ENCODE data around the gene FAR1.

The FAR1 gene

DNA sequence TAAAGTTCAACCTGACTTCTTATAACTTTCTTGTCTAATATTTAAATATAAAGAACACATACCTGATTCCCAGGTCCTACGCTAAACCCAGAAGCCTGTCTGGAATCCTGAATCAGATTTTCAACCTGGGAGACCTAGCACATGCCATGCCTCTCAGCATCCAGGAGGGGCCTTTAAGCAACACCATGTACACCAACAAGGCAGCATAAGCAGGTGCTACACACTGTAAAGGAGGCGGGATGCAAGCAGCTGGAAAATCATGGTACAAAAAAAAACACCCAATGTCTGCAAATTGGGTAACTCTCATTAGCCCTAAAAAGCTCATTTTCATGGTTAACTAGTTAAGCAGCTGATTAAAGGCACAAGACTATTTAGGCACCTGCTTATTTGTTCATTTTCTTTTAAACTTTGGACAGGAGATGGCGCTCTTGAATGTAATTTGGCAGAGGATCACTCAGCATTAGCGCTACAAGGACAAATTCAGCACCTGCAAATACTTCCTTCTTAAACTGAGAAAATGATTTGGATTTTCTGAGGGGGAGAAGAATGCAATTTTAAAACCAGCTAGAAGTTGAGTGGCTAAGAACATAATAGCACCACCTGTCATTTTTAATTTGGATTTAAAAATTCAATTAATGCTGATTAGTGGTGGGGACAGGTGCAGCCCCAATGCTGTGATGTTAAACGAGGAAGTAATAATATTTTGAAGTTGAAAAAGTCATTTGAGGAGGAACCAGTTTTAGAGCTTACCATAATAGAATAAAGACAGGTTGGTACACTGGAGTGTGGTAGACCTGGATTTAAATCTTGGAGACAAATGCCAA, 104.0 kb downstream of the FAR1 start:
- H4K91ac ChIP-seq (ENCODE audit: low read length): no peak overlapping the region
- H3K27me3 ChIP-seq (ENCODE audit: control insufficient read depth in 1 of 2, insufficient read depth in 1 of 2, low read length in 2 of 2): peaks cover 30 to 34% of the 10 kb centered on the region in 2 experiments
- no peak overlapping the region for H3K4me2 ChIP-seq (ENCODE audit: low read length, poor library complexity, severe bottlenecking)

GRCh38 chr11:13775471-13775870, 107.0 kb downstream of the FAR1 start:
- H2BK15ac ChIP-seq (ENCODE audit: low read depth, poor library complexity, severe bottlenecking): no peak overlapping the region
- no peak overlapping the region for H3K18ac ChIP-seq (ENCODE audit: low read depth in 1 of 2, low read length in 2 of 2)
- WGBS: 100% methylated on average over 1 of the region's 1 CpG
- no peak overlapping the region for H3K27ac ChIP-seq (ENCODE audit: low read length, poor library complexity, severe bottlenecking)
- H3K9me3 ChIP-seq (ENCODE audit: control insufficient read depth, low read length): no peaks in the 10 kb centered on the region
- H3K4me2 ChIP-seq (ENCODE audit: low read length, poor library complexity, severe bottlenecking): no peak overlapping the region
- no peaks in the 10 kb centered on the region for H3K79me1 ChIP-seq (replicated peaks; ENCODE audit: low read length, poor library complexity, severe bottlenecking)
- no peak overlapping the region for H3K4me3 ChIP-seq (ENCODE audit: insufficient read depth in 1 of 2, low read depth in 1 of 2, low read length in 2 of 2)
- no peaks in the 10 kb centered on the region for H3K36me3 ChIP-seq (ENCODE audit: control insufficient read depth in 1 of 2, insufficient read depth in 2 of 2, low read depth in 1 of 2, low read length in 2 of 2)
- no peaks in the 10 kb centered on the region for H3K4me1 ChIP-seq (ENCODE audit: control insufficient read depth, insufficient read depth, low read depth, low read length)
- no peak overlapping the region for H3K23ac ChIP-seq (ENCODE audit: low read length in 2 of 2)
- no peak overlapping the region for H3K9ac ChIP-seq (ENCODE audit: low read length)
- H2AK5ac ChIP-seq (ENCODE audit: low read length, severe bottlenecking): no peak overlapping the region
- H4K91ac ChIP-seq (ENCODE audit: low read length): no peak overlapping the region
- H3K14ac ChIP-seq (ENCODE audit: low read length in 2 of 2): no peak overlapping the region
- no peak overlapping the region for H2BK120ac ChIP-seq (ENCODE audit: low read depth, low read length)
- no peak overlapping the region for H2BK12ac ChIP-seq (ENCODE audit: low read length in 2 of 2)
- no peak overlapping the region for H4K8ac ChIP-seq (ENCODE audit: low read length)
- H2BK5ac ChIP-seq (ENCODE audit: low read depth, low read length, poor library complexity, severe bottlenecking): no peak overlapping the region
- H3K27me3 ChIP-seq (ENCODE audit: control insufficient read depth in 1 of 2, insufficient read depth in 1 of 2, low read length in 2 of 2): peaks cover 31 to 36% of the 10 kb centered on the region in 2 experiments
- H3K4ac ChIP-seq (ENCODE audit: low read depth in 1 of 2, low read length in 2 of 2): no peak overlapping the region
- DNase-seq: no peak
- H2AFZ ChIP-seq (ENCODE audit: low read depth, low read length): no peak overlapping the region

More for the DNA sequence above, 104.0 kb downstream of the FAR1 start:
- H2BK5ac ChIP-seq (ENCODE audit: low read depth, low read length, poor library complexity, severe bottlenecking): no peak overlapping the region
- 27% methylated on average over 4 of the region's 5 CpGs for WGBS
- H3K4me1 ChIP-seq (ENCODE audit: control insufficient read depth, insufficient read depth, low read depth, low read length): no peaks in the 10 kb centered on the region
- no peak overlapping the region for H3K18ac ChIP-seq (ENCODE audit: low read depth in 1 of 2, low read length in 2 of 2)
- H2BK12ac ChIP-seq (ENCODE audit: low read length in 2 of 2): no peak overlapping the region
- no peak overlapping the region for H3K27ac ChIP-seq (ENCODE audit: low read length, poor library complexity, severe bottlenecking)
- H3K4ac ChIP-seq (ENCODE audit: low read depth in 1 of 2, low read length in 2 of 2): no peak overlapping the region
- no peak overlapping the region for H2AK5ac ChIP-seq (ENCODE audit: low read length, severe bottlenecking)
- H3K79me1 ChIP-seq (replicated peaks; ENCODE audit: low read length, poor library complexity, severe bottlenecking): no peaks in the 10 kb centered on the region
- no peak overlapping the region for H2AFZ ChIP-seq (ENCODE audit: low read depth, low read length)
- no peaks in the 10 kb centered on the region for H3K9me3 ChIP-seq (ENCODE audit: control insufficient read depth, low read length)
- no peak overlapping the region for H4K8ac ChIP-seq (ENCODE audit: low read length)
- no peak overlapping the region for H3K14ac ChIP-seq (ENCODE audit: low read length in 2 of 2)
- peak; percentile 57 for DNase-seq
- no peak overlapping the region for H3K4me3 ChIP-seq (ENCODE audit: insufficient read depth in 1 of 2, low read depth in 1 of 2, low read length in 2 of 2)
- H3K36me3 ChIP-seq (ENCODE audit: control insufficient read depth in 1 of 2, insufficient read depth in 2 of 2, low read depth in 1 of 2, low read length in 2 of 2): no peaks in the 10 kb centered on the region
- H3K9ac ChIP-seq (ENCODE audit: low read length): no peak overlapping the region
- H3K23ac ChIP-seq (ENCODE audit: low read length in 2 of 2): no peak overlapping the region
- H2BK15ac ChIP-seq (ENCODE audit: low read depth, poor library complexity, severe bottlenecking): no peak overlapping the region
- H2BK120ac ChIP-seq (ENCODE audit: low read depth, low read length): no peak overlapping the region

GRCh38 chr11:13776134-13776815, 107.8 kb downstream of the FAR1 start:
- H3K18ac ChIP-seq (ENCODE audit: low read depth in 1 of 2, low read length in 2 of 2): no peak overlapping the region
- H3K9ac ChIP-seq (ENCODE audit: low read length): no peak overlapping the region
- no peaks in the 10 kb centered on the region for H3K4me1 ChIP-seq (ENCODE audit: control insufficient read depth, insufficient read depth, low read depth, low read length)
- no peaks in the 10 kb centered on the region for H3K36me3 ChIP-seq (ENCODE audit: control insufficient read depth in 1 of 2, insufficient read depth in 2 of 2, low read depth in 1 of 2, low read length in 2 of 2)
- 71% methylated on average over 3 of the region's 3 CpGs for WGBS
- no peak overlapping the region for H2AFZ ChIP-seq (ENCODE audit: low read depth, low read length)
- no peaks in the 10 kb centered on the region for H3K9me3 ChIP-seq (ENCODE audit: control insufficient read depth, low read length)
- no peak for DNase-seq
- H3K79me1 ChIP-seq (replicated peaks; ENCODE audit: low read length, poor library complexity, severe bottlenecking): no peaks in the 10 kb centered on the region
- H3K14ac ChIP-seq (ENCODE audit: low read length in 2 of 2): no peak overlapping the region
- H3K4me2 ChIP-seq (ENCODE audit: low read length, poor library complexity, severe bottlenecking): no peak overlapping the region
- H2BK5ac ChIP-seq (ENCODE audit: low read depth, low read length, poor library complexity, severe bottlenecking): no peak overlapping the region
- H3K27ac ChIP-seq (ENCODE audit: low read length, poor library complexity, severe bottlenecking): no peak overlapping the region
- H2BK120ac ChIP-seq (ENCODE audit: low read depth, low read length): no peak overlapping the region
- no peak overlapping the region for H3K4me3 ChIP-seq (ENCODE audit: insufficient read depth in 1 of 2, low read depth in 1 of 2, low read length in 2 of 2)
- H3K27me3 ChIP-seq (ENCODE audit: control insufficient read depth in 1 of 2, insufficient read depth in 1 of 2, low read length in 2 of 2): peaks cover 23 to 31% of the 10 kb centered on the region in 2 experiments
- H4K8ac ChIP-seq (ENCODE audit: low read length): no peak overlapping the region
- H2BK12ac ChIP-seq (ENCODE audit: low read length in 2 of 2): no peak overlapping the region
- H2BK15ac ChIP-seq (ENCODE audit: low read depth, poor library complexity, severe bottlenecking): no peak overlapping the region
- no peak overlapping the region for H3K4ac ChIP-seq (ENCODE audit: low read depth in 1 of 2, low read length in 2 of 2)
- no peak overlapping the region for H2AK5ac ChIP-seq (ENCODE audit: low read length, severe bottlenecking)
- H4K91ac ChIP-seq (ENCODE audit: low read length): no peak overlapping the region
- no peak overlapping the region for H3K23ac ChIP-seq (ENCODE audit: low read length in 2 of 2)

DNA sequence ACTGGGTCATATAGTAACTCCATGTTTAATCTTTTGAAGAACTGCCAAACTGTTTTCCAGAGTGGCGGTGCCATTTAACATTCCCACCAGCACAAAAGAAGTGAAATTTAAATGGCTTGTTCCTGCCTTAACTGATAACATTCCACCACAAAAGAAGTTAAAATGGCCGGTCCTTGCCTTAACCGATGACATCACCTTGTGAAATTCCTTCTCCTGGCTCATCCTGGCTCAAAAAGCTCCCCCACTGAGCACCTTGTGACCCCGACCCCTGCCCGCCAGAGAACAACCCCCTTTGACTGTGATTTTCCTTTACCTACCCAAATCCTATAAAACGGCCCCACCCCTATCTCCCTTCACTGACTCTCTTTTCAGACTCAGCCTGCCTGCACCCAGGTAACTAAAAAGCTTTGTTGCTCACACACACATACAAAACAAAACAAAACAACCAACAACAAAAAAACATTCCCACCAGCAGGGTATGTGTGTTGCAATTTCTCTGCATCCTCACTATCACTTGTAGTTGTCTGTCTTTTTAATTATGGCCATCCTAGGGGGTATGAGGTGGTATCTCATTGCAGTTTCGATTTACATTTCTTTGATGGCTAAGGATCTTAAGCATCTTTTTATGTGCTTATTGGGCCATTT, 109.0 kb downstream of the FAR1 start:
- no peak overlapping the region for H3K23ac ChIP-seq (ENCODE audit: low read length in 2 of 2)
- no peak overlapping the region for H3K9ac ChIP-seq (ENCODE audit: low read length)
- H3K14ac ChIP-seq (ENCODE audit: low read length in 2 of 2): no peak overlapping the region
- no peaks in the 10 kb centered on the region for H3K9me3 ChIP-seq (ENCODE audit: control insufficient read depth, low read length)
- H3K4me2 ChIP-seq (ENCODE audit: low read length, poor library complexity, severe bottlenecking): no peak overlapping the region
- no peak overlapping the region for H2BK120ac ChIP-seq (ENCODE audit: low read depth, low read length)
- H2AFZ ChIP-seq (ENCODE audit: low read depth, low read length): no peak overlapping the region
- H3K4ac ChIP-seq (ENCODE audit: low read depth in 1 of 2, low read length in 2 of 2): no peak overlapping the region
- H3K79me1 ChIP-seq (replicated peaks; ENCODE audit: low read length, poor library complexity, severe bottlenecking): no peaks in the 10 kb centered on the region
- no peak overlapping the region for H3K27ac ChIP-seq (ENCODE audit: low read length, poor library complexity, severe bottlenecking)
- no peak overlapping the region for H3K18ac ChIP-seq (ENCODE audit: low read depth in 1 of 2, low read length in 2 of 2)
- no peak overlapping the region for H2BK15ac ChIP-seq (ENCODE audit: low read depth, poor library complexity, severe bottlenecking)
- H3K4me3 ChIP-seq (ENCODE audit: insufficient read depth in 1 of 2, low read depth in 1 of 2, low read length in 2 of 2): no peak overlapping the region
- DNase-seq: no peak
- no peak overlapping the region for H2BK5ac ChIP-seq (ENCODE audit: low read depth, low read length, poor library complexity, severe bottlenecking)
- 9% methylated on average over 7 of the region's 7 CpGs for WGBS
- no peak overlapping the region for H4K8ac ChIP-seq (ENCODE audit: low read length)
- H3K4me1 ChIP-seq (ENCODE audit: control insufficient read depth, insufficient read depth, low read depth, low read length): no peaks in the 10 kb centered on the region
- H3K27me3 ChIP-seq (ENCODE audit: control insufficient read depth in 1 of 2, insufficient read depth in 1 of 2, low read length in 2 of 2): peaks cover 23 to 33% of the 10 kb centered on the region in 2 experiments
- no peak overlapping the region for H2BK12ac ChIP-seq (ENCODE audit: low read length in 2 of 2)
- H4K91ac ChIP-seq (ENCODE audit: low read length): no peak overlapping the region
- H3K36me3 ChIP-seq (ENCODE audit: control insufficient read depth in 1 of 2, insufficient read depth in 2 of 2, low read depth in 1 of 2, low read length in 2 of 2): no peaks in the 10 kb centered on the region
- H2AK5ac ChIP-seq (ENCODE audit: low read length, severe bottlenecking): no peak overlapping the region

Data from mesenchymal stem cell (in vitro differentiated cells and primary cell).